ENCODE data around the gene ADCYAP1R1.

Gene ADCYAP1R1

GRCh38 chr7:31069860-31070555 lies 17.9 kb downstream of the ADCYAP1R1 start:
- no peak for DNase-seq

GRCh38 chr7:31070991-31071644 lies 19.0 kb downstream of the ADCYAP1R1 start:
- no peak for DNase-seq

- no peak for DNase-seq
These were observed 19.5 kb downstream of the ADCYAP1R1 start for GRCh38 chr7:31071645-31072029.

- DNase-seq = no peak
These were observed 21.4 kb downstream of the ADCYAP1R1 start for GRCh38 chr7:31073326-31074119.

GRCh38 chr7:31074120-31074383 lies 21.9 kb downstream of the ADCYAP1R1 start:
- no peak for DNase-seq

GRCh38 chr7:31074403-31075085 lies 22.4 kb downstream of the ADCYAP1R1 start:
- DNase-seq = no peak

- no peak for DNase-seq
These were observed 22.9 kb downstream of the ADCYAP1R1 start for GRCh38 chr7:31075086-31075405.

GRCh38 chr7:31076051-31076450 lies 23.9 kb downstream of the ADCYAP1R1 start:
- DNase-seq = no peak

GRCh38 chr7:31076641-31077310 lies 24.7 kb downstream of the ADCYAP1R1 start:
- no peak for DNase-seq

GRCh38 chr7:31077484-31078362 lies 25.6 kb downstream of the ADCYAP1R1 start:
- no peak for DNase-seq

- no peak for DNase-seq
These were observed 26.4 kb downstream of the ADCYAP1R1 start for GRCh38 chr7:31078363-31078990.

GRCh38 chr7:31079126-31079823 lies 27.2 kb downstream of the ADCYAP1R1 start:
- DNase-seq = no peak

- no peak for DNase-seq
These were observed 27.9 kb downstream of the ADCYAP1R1 start for GRCh38 chr7:31079824-31080511.

- no peak for DNase-seq
These were observed 28.7 kb downstream of the ADCYAP1R1 start for GRCh38 chr7:31080763-31081162.

- DNase-seq = no peak
These were observed 29.9 kb downstream of the ADCYAP1R1 start for GRCh38 chr7:31082017-31082416.

GRCh38 chr7:31082447-31082846 lies 30.3 kb downstream of the ADCYAP1R1 start:
- DNase-seq = no peak

- DNase-seq = no peak
These were observed 31.2 kb downstream of the ADCYAP1R1 start for GRCh38 chr7:31083210-31083786.

- peak; percentile 15 for DNase-seq
These were observed 32.1 kb downstream of the ADCYAP1R1 start for GRCh38 chr7:31084226-31084625.

GRCh38 chr7:31087351-31087750 lies 35.2 kb downstream of the ADCYAP1R1 start:
- no peak for DNase-seq

- DNase-seq = no peak
These were observed 39.9 kb downstream of the ADCYAP1R1 start for GRCh38 chr7:31091924-31092434.
